Measurements from ENCODE around the gene GPR149.

The GPR149 gene

GRCh38 chr3:154345422-154346122 is 84.4 kb downstream of the GPR149 start:
- no peak for DNase-seq

- DNase-seq = no peak
Measured at GRCh38 chr3:154338570-154338969, 91.4 kb downstream of the GPR149 start.

GRCh38 chr3:154338008-154338407 is 92.0 kb downstream of the GPR149 start:
- DNase-seq = no peak

DNA sequence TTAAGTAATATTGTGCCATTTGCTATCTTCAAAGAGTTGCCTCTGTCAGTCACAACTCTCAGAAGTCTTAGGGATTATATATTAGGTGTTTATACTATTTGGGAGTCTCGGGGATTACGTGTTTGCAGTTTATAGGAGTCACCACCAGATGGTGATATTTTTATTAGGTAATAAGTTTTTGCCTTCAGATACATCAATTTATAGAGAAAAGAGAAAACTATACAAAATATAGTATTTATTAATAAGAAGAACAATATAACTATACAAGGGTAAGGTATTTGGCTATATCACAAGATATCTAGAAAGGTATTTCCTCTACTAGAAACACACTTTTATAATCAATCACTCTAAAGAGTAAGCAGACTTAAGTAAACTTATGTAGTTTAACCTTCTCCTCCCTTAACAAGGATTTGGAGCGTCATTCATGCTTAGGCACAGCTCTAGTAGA is 95.0 kb downstream of the GPR149 start:
- DNase-seq = peak; percentile 22

DNA sequence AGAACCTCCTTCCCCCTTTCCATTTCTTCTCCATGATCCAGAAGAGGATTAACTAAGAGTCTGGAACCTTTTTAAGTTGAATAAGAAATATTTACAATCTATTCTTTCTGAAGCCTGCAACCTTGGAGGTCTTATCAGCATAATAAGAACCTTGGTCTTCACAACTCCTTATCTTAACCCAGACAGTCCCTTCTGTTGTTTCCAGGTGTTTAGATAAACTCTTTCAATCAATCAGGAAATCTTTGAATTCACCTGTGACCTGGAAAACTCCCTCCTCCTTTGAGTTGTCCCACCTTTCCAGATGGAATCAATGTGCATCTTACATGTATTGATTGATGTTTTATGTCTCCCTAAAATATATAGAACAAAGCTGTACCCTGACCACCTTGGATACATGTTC is 102.1 kb downstream of the GPR149 start:
- no peak for DNase-seq

DNA sequence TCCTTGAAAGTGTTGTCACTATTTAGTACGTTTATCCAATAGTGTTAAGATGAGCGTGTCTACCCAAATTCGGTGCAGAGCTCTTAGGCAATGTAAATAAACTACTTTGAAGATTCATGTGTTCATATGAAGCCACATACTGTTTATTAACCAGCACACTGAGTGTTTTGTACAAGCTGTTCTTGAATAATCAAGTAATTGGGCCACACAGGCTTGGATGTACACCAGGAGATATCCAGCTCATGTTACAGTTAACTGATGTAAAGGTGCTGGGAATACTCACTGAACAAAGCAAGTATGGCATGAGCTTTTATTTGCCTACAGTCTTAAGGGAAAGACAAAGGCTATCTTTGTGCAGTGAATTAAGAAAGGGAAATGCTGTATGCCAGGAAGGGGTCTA is 105.1 kb downstream of the GPR149 start:
- DNase-seq = no peak

DNA sequence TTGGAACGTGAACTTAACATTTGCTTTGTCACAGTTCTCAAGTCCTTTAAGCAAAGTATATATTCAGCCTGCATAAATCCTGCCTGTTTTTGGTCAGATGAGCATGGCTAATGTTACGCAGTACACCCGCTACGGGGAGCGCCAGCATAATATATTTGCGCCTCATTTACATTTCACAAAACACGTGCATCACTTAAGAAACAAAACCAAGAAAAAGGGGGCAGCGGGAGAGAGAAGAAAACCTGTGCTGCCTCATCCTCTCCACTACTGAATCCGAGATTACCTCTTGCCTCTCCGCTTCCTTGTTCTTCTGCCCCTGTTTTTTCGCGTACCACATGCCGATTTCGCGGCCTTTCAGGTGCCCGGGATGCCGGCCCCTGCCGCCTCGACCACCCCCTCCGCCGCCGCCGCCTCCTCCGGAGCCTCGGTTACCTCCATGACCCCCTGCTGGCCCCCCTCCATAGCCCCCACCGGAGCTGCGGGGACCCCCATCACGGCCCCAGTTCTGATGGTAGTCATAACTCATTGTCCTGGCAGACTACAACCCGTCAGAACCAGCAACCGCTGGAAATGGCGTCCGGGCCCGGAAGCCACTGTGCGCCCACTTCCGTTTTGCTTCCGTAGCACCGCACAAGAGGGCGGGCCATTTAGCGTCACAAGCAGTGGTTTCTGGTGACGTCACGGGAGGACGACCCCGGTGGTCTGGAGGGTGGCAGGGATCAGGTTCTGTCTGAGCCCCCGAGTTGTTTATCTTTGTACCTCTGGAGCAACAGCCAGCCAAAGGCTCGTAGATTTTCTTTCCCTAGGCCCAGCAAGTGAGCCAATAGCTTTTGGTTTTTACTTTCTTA is 105.9 kb downstream of the GPR149 start, which contains the start of gene DHX36:
Gene DHX36, minus strand, starts transcription at position 597 of the 848 bp plus-strand sequence. Its CDS starts 71 bp downstream, at position 526.
- DNase-seq = peak; percentile 70

DNA sequence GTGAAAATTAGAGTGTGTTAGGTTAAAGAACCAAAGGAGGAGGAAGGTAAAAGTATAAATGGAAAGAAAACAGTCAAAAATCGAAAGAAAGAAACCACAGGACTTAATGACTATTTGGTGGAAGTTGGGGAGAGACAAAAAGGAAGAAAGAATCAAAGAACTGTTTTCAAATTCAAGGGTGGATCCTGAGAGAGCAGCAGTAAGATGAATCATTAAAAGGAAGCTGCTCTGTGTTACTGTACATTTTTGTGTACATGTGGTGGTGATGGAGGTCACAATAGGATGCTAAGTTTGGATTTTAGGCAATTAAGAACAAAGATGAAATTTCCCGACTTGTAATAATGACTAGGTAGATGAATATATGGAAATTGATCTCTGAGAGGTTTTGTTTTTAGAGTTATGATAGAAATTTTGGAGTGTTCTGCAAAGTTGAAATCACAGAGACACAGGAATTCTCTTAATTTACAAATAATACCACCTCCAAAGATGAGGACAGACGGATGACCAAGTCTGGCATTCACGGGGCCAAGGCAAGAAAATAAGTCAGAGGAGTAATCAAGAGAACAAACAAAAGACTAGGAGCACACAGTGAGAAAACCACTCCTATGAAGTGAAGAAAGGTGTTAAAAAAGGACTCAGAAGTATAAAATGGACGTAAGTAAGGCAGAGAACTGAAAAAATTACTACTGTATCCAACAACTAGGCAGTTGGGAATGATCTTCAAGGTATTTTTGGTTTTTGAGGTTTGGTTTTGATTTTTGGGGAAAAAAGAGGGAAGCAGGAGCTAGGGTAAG is 112.8 kb downstream of the GPR149 start:
- DNase-seq = no peak

GRCh38 chr3:154314152-154314551 is 115.8 kb downstream of the GPR149 start:
- DNase-seq = no peak

GRCh38 chr3:154310840-154311239 is 119.2 kb downstream of the GPR149 start:
- no peak for DNase-seq

GRCh38 chr3:154307363-154307762 is 122.6 kb downstream of the GPR149 start:
- no peak for DNase-seq

GRCh38 chr3:154304936-154305335 is 125.1 kb downstream of the GPR149 start:
- no peak for DNase-seq

DNA sequence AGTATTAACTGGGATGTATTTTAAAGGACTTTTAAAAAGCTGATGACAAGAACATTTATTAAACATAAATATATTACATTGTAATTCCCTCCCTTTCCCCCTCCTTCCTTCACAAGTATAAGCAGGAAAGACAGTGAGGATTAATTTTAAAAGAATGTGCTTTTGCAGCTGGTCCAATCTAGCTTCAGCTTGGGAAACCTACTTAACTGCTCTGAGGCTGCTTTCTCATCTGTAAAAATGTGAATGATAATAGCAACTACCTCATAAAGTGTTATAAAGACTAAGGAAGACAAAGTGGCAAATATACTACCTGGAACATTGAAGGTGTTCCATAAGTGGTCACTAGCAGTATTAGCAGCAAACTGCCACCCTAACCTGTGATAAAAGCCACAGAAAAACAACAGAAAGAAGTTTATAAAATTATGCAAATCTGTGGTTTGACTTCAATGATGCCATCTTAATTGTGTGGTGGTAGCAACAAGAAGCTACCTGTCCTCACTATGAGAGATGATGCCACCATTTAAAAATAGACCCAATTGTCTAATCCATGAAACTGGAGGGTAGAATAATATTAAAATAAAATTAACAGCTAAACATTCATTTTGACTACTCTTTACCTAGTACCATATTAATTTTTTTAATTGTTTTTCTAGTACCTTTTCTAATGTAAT is 125.7 kb downstream of the GPR149 start:
- DNase-seq = no peak

DNA sequence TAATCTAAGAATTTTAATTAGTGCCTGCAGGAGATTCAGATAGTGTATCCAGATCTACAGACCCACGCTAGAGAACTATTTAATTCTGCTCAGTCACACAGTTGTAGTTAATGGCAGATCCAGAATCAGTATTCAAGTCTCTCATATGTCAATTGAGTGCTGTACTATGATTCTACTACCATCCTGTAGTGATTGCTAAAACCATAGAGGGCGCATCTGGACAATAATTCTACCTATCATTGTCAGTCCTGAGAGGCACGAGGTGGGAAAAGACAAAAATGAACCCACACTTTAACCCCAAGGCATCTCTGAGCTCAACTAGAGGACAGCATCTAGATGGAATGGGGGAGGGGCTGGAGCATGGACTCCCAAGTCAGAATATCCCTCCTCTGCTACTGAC is 128.4 kb downstream of the GPR149 start:
- no peak for DNase-seq

DNA sequence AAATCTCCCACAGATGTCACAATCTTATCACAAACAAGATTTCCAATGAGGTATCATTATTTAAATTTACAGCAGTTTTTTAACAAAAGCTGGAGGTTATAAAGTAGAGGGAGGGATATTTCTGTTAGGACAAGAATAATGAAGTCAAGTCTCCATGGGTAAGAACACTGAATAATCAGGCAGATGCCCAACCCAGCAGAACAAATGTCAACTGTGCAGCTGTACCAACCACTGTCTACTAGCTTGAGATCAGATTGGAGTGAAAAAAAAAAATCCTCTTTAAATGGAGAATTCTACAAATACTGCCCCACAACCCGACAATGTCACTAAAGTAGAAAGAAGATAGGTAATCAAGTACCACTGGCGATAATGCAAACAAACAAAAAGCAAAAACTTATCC is 136.0 kb downstream of the GPR149 start:
- no peak for DNase-seq

DNA sequence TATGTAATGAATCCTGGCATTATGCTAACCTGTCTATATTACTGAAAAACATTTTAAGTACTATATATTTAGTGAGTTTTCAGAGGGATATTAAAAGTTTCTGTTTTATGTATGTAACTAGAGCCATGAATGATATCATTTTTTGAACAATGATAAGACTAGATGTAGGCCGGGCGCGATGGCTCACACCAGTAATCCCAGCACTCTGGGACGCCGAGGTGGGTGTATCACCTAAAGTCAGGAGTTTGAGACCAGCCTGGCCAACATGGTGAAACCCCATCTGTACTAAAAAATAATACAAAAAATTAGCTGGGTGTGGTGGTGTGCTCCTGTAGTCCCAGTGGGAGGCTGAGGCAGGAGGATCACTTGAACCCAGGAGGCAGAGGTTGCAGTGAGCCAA is 139.8 kb downstream of the GPR149 start:
- DNase-seq = no peak
